GM12864 (cell line): Measurements from ENCODE around the gene FAM120B.

Source experiments
- DNase-seq: peaks from one replicate; pipeline ENCODE4 v3.0.0-alpha.2; 2011; ENCODE audit warnings: low read depth
- H3K4me3 ChIP-seq: 2 replicates; pipeline ENCODE4 v1.5.1; 2011; ENCODE audit warnings: mild to moderate bottlenecking, low read depth, low read length, control low read depth
- TF ChIP-seq, protein P1 (sequence below): IDR thresholded peaks from 2 replicates; pipeline ENCODE4 v1.5.1; 2011; ENCODE audit warnings: low read depth, mild to moderate bottlenecking, moderate library complexity, low read length, control low read depth, inconsistent platforms; ENCODE audit errors: missing control alignments

FAM120B gene

DNA sequence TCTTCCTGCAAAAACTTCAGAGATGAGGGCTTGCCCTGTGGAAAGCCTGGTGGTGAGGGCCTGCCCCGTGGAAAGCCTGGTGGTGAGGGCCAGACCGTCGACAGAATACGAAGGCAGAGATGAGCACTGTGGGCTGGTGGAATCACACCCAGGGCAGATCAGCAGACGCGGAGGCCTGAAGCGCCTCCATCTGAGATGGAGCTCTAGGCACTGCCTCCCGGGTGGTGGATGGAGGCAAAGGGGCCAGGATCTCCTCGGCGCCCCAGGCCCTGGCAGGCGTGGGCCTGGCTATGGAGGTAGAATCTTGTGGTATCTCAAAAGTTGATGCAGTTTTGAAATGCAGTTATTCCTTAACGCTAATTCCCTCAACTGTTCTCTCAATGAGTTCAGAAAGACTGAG, 141.8 kb downstream of the FAM120B start:
- no peak for DNase-seq
- TF ChIP-seq, protein P1, sequence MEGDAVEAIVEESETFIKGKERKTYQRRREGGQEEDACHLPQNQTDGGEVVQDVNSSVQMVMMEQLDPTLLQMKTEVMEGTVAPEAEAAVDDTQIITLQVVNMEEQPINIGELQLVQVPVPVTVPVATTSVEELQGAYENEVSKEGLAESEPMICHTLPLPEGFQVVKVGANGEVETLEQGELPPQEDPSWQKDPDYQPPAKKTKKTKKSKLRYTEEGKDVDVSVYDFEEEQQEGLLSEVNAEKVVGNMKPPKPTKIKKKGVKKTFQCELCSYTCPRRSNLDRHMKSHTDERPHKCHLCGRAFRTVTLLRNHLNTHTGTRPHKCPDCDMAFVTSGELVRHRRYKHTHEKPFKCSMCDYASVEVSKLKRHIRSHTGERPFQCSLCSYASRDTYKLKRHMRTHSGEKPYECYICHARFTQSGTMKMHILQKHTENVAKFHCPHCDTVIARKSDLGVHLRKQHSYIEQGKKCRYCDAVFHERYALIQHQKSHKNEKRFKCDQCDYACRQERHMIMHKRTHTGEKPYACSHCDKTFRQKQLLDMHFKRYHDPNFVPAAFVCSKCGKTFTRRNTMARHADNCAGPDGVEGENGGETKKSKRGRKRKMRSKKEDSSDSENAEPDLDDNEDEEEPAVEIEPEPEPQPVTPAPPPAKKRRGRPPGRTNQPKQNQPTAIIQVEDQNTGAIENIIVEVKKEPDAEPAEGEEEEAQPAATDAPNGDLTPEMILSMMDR = no peak
- H3K4me3 ChIP-seq = no peak overlapping the region

DNA sequence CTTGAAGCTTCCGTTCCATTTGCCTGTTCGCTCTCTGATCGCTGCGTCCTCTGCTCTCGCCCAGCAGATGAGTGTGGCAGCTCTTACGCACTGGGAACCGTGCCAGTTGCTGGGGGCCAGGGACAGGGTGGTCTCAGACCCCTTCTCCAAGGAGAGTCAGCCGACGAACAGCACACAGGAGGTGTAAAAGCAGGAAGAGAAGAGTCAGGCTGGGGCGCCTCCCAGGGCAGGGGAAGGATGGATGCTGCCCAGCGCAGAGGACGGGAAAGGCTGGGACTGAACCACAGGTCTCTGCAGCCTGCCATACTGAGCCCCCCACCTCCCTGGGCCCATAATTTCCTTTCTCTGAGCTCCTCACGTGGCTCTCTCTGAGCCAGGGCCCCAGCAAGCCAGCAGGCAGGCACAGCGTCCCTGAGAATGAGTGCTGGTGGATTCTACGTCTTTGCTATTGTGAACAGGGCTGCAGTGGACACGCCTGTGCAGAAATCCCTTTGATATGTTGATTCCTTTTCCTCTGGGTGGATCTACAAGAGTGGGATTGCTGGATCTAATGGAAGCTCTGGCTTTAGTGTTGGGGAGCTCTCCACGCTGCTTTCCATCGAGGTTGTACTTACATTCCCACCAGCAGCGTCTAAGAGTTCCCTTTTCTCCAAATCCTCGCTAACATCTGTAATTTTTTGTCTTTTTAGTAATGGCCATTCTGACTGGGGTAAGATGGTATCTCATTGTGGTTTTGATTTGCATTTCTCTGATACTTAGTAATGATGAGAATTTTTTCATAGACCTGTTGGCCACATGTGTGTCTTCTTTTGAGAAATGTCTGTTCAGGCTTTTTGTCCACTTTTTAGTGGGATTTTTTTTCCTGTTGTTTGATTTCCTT, 142.4 kb downstream of the FAM120B start:
- TF ChIP-seq, protein P1 = no peak
- no peak overlapping the region for H3K4me3 ChIP-seq
- no peak for DNase-seq

GRCh38 chr6:170449835-170450753, 143.5 kb downstream of the FAM120B start:
- TF ChIP-seq, protein P1 = no peak
- DNase-seq = no peak
- H3K4me3 ChIP-seq = no peak overlapping the region

DNA sequence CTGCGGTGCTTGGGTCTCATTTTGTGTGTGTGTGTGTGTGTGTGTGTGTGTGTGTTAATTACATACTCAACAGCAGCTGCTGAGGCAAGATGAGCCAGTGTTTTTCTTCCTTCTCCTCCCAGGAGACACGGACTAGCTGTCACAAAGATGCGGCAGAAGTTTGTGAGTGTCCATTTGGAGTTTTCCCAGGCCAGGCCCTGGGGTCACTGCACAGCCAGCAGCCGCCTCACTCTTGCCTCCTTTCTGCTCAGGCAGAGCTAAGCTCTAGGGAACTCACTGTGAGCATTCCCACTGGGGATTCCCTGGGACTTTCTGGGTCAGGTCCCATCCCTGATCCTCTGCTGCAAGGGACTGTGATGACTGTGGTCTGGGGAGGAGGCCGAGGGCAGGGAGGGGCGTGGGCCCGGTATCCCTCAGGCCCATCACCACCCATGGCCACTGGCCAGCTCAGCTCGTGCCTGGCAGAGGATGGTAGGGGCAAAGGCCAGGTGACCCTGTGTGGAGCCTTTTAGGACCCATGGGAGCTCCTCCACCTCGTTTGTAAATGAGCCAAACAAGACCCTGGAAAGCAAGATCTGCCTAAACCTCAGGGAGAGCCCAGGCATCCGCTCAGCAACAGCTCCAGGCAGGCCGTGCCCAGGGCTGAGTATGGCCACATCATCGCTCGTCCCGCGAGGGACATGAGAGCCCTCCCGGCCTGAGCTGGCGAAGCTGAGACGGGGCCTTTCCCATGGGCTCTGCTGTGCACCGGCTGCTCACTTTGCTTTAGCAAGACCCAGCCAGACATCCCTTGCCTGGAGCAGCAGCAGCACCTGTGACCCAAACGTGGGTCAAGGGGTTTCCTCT, 144.6 kb downstream of the FAM120B start:
- TF ChIP-seq, protein P1 = no peak
- H3K4me3 ChIP-seq = no peak overlapping the region
- no peak for DNase-seq

DNA sequence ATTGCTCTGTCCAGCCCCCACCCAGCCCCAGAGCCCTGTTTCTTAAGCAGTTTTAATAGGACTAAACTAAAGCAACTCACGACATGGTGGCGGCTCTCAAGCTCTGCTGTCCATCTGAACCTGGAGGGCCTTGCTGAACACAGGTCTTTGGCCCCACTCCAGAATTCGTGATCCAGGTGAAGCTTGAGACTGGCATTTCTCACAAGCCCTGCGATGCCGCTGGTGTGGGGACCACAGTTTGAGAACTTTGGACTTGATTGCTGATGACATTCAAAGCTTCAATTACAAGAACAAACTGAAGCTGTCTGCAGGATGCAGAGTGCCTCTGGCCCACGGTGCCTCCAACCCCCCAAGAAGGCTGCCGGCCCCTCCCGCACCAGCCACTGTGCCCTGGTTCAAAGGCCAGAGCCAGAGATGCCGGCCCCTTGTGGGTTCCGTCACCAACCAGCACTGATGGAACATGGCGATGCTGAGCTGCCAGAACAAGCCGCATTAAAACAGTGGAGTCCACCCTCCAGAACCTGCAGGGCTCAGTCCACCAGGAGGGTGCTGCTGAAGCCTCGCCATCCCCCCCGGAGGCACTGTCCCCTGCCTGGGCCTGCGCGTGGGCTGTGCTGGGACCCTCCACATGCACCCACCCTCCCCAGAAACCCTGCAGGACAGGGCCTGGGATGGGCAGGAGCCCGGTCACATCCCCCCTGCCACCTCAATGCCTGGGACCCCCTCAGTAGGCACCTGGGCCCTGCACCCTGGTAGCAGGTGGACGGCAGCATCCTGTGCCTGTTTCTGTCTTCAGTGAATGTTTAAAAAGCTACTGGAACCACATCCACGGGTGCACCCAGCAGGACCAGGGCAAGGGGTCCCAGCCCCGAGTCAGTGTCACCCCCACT, 145.4 kb downstream of the FAM120B start:
- no peak for DNase-seq
- no peak overlapping the region for H3K4me3 ChIP-seq
- TF ChIP-seq, protein P1 = no peak
